ENCODE data around the gene TMEM138. TPM values are rescaled to one million over a fixed set of nuclear protein-coding genes. Genes with fewer than 3 reads are reported as not detected.

The TMEM138 gene
- total and polyA plus RNA-seq, 2 of the 13 experiments (the other 11 are each of a cell fraction or from before 2014, with no cell fraction given): 43.5 to 61.0 TPM

DNA sequence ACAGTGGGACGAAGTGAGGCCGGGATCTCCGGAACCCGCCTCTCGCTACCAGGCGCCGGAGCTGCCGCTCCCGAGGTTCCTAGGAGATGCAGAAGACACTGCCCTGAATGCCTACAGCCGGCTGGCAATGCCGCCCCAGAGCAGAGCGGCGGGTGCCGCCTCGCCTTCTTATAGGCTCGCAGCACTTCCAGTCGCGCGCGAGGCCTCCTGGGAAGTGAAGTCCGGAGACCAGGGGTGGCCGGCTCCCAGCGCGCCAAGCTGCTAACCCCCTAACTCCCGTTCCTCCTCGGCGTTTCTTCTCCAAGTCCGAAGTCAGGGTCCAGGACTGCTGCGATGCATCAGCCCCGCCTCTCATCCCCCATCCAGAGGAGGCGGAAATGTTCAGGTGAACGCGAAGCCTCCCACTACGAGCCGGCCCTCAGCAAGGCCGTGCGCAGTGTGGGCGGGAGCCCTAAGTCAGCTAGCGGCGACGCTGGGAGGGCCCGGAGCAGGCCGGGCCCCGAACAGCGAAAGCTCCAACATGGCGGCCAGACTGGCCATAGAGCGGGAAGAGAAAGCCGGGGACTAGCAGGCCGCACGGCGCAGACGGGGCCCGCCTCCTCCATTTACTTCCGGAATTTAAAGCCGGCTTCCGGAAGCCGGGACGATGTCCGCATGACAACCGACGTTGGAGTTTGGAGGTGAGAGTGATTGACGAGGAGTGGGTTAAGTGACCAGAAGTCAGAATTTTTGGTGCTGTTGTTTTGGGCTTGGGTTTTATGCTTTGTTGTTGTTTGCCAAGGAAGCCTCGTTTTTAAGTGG is at the start of gene TMEM138, which contains the start of gene CYB561A3 (continued):
- TF ChIP-seq ZNF275 (CRISPR knock-in tag; IDR thresholded peaks at IDR 0.05; ENCODE audit: borderline replicate concordance) (peak; percentile 95; the same call in 1 of the 2 replicates), MAFG (CRISPR knock-in tag; IDR thresholded peaks at IDR 0.05) (no peak), NRL (CRISPR knock-in tag; IDR thresholded peaks at IDR 0.05; ENCODE audit: borderline replicate concordance) (peak; percentile 46; the same call in 1 of the 2 replicates), MIER3 (CRISPR knock-in tag; IDR thresholded peaks at IDR 0.05; ENCODE audit: borderline replicate concordance) (no peak), EP300 (IDR thresholded peaks at IDR 0.05; ENCODE audit: low read depth in 2 of 2, low read length in 2 of 2) (no peak; a peak in 1 of 4 replicates), EP300 (CRISPR knock-in tag; IDR thresholded peaks at IDR 0.05; ENCODE audit: borderline replicate concordance) (no peak), ZSCAN12 (CRISPR knock-in tag; IDR thresholded peaks at IDR 0.05) (peak; percentile 12; the same call in 1 of the 2 replicates), THAP7 (CRISPR knock-in tag; IDR thresholded peaks at IDR 0.05) (peak; percentile 64), ZNF503 (CRISPR knock-in tag; IDR thresholded peaks at IDR 0.05) (peak; percentile 27; the same call in 1 of the 2 replicates), E2F5 (CRISPR knock-in tag; conservative IDR thresholded peaks at IDR 0.05) (peak; percentile 4; the same call in 1 of the 2 replicates), ZNF142 (CRISPR knock-in tag; IDR thresholded peaks at IDR 0.05) (0 out of 2 replicates have a peak, but pooled peaks have one; percentile 58), ZNF703 (CRISPR knock-in tag; IDR thresholded peaks at IDR 0.05; ENCODE audit: borderline replicate concordance) (no peak; the same call in 1 of the 2 replicates), KDM5A (IDR thresholded peaks at IDR 0.05; ENCODE audit: borderline replicate concordance, low read length) (no peak; the same call in 1 of the 2 replicates), ZNF720 (CRISPR knock-in tag; IDR thresholded peaks at IDR 0.05) (no peak)
- TF ChIP-seq, protein P1, sequence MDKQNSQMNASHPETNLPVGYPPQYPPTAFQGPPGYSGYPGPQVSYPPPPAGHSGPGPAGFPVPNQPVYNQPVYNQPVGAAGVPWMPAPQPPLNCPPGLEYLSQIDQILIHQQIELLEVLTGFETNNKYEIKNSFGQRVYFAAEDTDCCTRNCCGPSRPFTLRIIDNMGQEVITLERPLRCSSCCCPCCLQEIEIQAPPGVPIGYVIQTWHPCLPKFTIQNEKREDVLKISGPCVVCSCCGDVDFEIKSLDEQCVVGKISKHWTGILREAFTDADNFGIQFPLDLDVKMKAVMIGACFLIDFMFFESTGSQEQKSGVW (CRISPR knock-in tag; IDR thresholded peaks at IDR 0.05; ENCODE audit: borderline replicate concordance): no peak
